GM21360 (cell line): ENCODE measurements around the gene TAF8.
"Not testable (repeated sequence)": the region's sequence is repeated elsewhere in the genome, so short reads cannot be mapped to it uniquely, and the experiment has no call there.

ENCODE experiments used
- ATAC-seq: cut with Tn5 transposase; IDR thresholded peaks from one replicate; pipeline ENCODE4 v1.9.1; 2021; ENCODE audit warnings: mild to moderate bottlenecking, moderate library complexity; ENCODE audit not compliant: unreplicated experiment

The TAF8 gene

DNA sequence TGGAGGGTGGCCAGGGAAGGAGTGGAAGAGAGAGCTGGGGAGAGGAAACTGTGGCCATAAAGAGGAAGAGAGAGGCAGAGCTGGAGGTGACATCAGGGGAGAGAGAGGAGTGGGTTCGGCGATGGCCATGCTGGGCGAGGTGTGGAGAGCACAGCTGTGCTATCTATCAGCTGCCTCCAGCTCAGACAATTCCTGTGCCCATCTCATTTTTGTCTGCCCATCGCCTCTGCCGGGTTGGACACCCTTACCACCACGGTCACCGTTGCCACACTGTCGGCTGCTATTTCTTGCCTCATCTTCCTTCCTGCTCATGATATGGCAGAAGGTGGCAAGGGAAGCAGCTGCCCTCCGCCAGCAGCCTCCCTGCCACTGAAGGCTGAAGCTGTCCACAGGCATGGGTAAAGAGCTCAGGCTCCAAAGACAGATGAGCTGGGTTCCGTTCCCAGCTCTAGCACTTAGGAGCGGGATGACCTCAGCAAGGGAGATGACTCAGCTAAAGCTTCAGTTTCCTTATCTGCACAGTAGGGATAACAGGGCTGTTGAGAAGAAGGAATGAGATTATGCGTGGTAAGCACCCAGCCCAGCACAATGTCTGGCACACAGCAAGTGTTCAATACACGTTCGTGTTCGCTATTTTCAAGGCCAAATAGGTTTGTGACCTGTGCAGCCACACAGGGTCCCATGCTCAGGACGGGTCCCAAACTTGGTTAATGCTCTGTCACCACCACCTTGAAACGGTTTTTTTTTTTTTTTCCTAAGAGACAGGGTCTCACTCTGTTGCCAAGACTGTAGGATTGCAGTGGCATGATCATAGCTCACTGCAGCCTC lies 21.9 kb upstream of the TAF8 start:
- ATAC-seq, result no peak

DNA sequence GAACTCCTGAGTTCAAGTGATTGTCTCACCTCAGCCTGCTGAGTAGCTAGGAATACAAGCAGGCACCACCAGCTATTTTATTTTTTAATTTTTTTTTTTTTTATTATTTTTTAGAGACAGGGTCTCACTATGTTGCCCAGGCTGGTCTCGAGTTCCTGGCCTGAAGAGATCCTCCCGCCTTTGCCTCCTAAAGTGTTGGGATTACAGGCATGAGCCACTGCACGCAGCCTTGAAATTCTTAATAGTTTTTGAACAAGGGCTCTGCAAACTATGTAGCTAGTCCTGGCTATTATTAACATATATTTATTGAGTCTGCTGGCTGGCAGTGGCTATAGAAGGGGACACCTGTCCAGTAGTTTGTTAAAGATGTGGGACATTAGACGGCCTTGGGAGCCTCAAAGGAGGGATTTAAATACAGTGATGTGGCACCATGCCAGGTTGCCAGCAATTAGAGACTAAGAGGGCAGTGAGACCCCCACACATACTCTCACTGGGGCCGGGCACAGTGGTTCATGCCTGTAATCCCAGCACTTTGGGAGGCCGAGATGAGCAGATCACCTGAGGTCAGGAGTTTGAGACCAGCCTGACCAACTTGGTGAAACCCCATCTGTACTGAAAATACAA lies 21.1 kb upstream of the TAF8 start:
- no peak for ATAC-seq

DNA sequence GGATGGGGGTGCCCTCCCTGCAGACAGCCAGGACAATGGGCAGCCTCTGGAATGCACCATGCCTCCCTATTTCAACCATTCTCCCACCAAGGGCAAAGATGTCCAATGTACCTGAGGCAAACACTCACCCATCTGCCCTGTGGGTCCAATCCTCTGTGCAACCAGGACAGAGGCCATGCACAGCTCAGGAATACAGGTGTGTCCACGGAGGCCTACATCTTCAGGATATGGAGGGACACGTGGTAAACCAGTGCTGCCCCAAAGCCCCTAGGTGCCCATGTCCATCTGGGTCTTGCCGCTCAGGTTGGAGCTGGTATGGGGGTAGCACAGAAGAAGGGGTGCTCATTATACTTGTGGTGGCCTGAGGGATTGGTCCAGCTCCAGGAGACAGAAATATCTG lies 20.4 kb upstream of the TAF8 start:
- no peak for ATAC-seq

DNA sequence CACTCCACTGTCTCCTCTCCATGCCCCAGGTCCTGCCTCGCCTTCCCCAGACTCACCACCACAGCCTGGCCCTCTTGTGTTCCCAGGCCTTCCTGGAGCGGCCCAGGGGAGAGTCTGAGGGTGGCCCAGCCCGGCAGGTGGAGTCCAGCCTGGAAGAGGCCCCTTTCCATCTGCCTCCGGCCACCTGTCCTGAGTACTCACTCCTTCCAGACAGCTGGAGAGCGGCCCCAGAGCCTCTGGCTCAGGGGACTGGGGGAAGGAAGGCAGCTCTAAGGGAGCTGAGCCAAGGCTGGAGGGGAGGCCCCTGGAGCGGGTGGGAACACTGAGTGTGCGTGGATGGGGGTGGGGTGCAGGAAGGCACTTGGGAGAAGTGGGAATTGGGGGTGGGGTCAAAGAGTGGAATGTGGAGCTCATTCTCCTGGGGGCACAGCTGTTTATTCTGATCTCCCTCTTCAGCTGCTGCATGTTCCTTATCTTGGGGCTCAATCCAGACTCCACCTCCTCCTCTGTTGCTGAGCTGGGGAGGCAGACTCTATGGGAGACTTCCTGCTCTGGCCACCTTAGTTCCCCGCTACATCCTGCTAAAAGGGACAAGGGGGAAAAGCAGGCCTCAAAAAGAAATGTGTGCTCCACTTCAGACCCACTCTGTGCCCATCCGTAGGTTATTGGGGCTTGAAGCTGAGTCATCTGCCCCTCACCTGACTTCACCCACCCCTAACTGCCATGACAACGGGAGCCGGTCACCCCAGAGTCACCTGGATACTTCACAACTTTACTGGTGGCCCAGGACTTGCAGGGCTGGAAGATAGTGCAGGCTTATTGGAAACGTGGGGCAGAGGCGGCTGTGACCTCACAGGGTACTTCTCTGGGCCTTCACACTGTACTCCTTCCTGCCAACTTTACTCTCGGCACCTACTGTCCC lies 19.5 kb upstream of the TAF8 start:
- no peak for ATAC-seq

DNA sequence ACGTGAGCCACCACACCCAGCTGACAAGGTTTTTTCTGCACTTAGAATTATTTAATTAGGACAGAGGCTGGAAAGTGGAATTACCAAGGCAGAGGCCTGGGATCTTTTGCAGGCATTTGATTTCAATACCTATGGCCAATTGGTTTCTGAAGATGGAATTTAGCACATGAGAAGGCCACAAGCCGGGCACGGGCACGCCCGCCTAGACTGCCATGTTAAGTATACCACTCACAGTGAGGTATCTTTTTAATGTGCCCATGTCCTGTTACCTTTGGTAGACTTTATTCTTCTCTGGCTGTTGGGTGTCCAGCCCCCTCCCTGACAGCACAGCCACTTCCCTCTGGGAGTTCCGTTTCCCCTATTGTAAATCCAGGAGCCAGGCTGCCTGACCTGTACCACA lies 18.0 kb upstream of the TAF8 start:
- ATAC-seq, result no peak

DNA sequence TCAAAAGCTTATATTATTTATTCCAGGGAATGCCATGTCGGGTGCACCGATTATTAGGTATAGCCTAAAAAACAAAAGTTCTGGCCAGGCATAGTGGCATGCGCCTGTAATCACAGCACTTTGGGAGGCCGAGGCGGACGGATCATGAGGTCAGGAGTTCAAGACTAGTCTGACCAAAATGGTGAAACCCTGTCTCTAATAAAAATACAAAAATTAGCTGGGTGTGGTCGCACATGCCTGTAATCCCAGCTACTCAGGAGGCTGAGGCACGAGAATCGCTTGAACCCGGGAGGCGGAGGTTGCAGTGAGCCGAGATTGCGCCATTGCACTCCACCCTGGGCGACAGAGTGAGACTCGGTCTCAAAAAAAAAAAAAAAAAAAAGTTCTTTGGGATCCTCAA lies 12.7 kb upstream of the TAF8 start:
- not testable (repeated sequence) for ATAC-seq

DNA sequence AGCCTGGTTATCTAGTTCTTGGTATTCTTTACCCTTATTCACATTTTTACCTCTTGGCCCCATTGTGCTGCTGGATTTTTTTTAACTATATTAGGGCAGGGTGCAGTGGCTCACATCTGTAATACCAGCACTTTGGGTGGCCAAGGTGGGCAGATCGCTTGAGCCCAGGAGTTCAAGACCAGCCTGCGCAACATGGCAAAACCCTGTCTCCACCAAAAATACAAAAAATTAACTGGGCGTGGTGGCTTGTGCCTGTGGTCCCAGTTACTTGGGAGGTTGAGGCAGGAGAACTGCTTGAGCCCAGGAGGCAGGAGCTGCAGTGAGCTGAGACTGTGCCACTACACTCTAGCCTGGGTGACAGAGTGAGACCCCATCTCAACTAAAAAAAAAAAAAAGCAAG lies 12.2 kb upstream of the TAF8 start:
- no peak for ATAC-seq

GRCh38 chr6:42038811-42039408 lies 11.4 kb upstream of the TAF8 start:
- ATAC-seq, result no peak

GRCh38 chr6:42040856-42041480 lies 9.4 kb upstream of the TAF8 start:
- ATAC-seq, result no peak

DNA sequence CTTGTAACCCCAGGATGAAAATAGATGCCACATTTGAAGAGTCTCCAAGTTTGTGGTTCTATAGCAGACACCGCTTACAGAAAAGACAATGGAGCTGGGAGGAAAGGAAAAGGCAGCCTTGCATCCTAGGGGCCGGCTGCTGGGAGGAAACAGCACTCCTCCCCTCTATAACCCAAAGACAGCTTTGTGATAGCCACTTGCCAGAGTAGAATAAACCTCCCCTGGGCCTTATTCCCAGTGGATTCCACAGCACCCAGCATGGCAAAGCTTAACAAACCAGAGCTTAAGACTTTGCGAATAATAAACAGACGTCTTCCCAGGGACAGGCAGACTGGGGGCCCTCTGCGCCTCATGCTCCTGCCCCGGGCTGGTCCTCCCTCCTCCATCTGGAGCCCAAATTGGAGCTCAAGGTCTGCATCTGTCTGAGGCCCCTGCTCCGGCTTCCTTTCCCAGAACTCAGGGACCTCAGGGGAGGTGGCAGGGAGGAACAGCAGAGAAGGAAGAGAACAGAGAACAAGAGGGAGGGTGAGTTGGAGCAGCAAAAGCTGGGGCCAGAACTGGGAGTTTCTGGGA lies 8.8 kb upstream of the TAF8 start:
- ATAC-seq, result no peak

DNA sequence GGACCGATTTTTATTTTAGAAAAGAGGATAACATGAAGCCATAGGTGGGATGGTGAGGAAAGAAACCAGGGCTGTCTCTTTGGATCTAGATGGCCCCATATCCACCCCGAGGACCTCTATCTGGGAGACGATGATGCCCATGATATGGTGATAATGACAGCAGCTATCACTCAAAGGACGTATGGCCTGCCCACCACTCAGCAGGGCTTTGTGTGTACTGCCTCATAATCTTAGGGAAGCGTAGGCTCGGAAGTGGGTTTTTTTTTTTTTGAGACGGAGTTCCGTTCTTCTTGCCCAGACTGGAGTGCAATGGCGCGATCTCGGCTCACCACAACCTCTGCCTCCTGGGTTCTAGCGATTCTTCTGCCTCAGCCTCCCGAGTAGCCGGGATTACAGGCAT lies 8.2 kb upstream of the TAF8 start:
- no peak for ATAC-seq

GRCh38 chr6:42043787-42044475 lies 6.4 kb upstream of the TAF8 start:
- ATAC-seq, result peak; percentile 31

- ATAC-seq, result no peak
These were observed 4.5 kb upstream of the TAF8 start for GRCh38 chr6:42045538-42046460.

DNA sequence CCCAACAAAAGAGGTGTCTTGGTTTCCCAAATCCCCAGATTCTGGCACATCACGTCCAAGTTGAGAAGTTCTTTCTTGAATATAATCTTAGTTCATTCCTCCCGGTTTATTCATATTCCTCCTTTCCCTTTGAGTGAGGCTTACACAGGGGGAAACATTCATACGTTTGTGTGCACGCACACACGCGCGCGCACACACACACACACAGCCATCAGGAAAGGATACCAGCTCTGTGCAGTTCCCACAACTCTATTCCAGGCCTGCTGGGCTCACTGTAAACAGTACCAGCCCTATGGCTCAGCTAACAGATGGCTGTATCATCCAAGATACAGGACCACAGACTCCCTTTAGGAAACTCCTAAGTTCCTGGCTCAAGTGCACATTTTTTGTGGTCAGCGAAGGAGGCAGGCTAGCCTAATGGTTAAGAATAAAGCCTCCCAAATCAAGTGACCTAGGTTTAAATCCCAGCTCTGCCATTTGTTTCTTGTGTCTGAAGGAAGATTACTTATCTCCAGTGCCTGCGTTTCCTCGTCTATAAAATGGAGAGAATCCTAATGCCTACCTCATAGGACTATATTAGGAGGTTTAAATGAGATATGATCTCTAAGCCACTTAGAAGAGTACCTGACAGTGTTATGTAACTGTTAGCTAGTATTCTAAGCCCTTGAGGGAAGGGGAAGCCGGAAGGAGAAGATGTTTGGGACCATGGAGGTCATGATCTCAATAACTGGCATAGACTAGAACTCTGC lies 3.7 kb upstream of the TAF8 start:
- no peak for ATAC-seq

DNA sequence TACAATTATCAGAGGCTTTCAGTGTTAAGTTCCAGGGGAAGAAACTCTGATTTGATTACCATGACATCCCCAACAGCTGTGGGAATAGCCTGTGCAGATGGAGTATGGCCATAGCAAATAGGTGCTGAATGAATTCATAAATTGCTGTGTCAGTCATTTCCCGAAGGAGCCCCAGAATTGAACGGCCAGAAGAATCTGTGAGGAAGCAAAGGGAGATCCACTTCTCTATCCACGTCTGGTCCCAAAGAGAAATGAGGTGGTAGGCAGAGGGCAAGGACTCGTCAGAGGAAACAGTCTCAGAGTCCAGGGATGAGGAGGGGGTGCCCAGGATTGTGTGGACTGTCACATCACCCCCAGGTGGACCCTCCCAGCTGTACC lies 3.1 kb upstream of the TAF8 start:
- ATAC-seq, result no peak

DNA sequence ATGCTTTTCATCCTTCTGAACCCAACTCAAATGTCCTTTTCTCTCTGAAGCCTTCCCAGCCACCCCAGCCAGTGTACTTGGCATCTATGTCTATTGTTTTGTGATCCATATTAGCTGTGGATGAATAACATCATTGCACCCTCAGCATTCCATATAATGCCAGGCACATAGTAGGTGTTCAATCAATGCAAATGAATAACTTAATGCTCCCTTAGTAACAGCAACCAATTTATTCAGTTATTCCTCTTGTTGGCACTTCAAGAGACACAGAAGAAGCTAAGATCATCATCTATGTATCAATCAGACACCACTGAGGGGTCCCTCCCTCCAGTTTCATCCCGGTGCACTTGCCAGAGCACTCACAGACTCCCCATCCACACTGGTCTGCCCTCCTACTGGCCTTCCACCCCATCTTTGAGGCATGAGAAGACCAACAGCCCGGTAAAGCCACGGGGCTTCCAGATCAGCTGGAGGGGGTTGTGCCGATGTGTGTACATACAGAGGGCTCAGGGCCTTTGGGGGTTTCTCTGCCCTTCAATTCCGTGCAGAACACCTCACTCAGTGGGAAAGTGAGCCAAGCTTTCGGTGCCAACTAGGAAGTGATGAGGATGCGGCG lies 2.4 kb upstream of the TAF8 start:
- no peak for ATAC-seq

DNA sequence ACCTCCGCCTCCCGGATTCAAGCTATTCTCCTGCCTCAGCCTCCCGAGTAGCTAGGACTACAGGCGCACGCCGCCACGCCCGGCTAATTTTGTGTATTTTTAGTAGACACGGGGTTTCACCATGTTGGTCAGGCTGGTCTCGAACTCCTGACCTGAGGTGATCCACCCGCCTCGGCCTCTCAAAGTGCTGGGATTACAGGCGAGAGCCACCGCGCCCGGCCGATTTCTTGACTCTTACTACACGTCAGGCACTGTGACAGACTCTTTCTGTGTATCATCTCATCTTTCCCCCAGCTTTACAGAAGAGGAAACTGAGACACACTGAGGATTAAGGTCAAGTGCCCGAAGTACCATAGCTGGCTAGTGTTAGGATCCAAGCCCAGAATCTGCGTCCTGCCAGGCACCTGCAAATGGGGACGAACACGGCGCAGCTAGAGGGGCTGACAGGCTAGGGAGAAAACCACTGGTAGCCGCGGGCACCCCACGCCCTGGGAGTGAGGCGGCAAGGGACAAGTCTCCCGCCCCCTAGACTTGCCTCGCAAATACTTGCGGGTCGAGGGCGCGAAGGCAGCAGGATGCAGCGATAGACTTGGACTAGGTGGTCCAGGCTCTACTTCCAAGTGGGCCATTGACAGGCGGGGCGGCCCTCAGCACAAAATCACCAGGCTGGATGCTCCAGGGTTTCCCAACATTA lies 1.1 kb upstream of the TAF8 start:
- ATAC-seq, result no peak
